ENCODE measurements around the gene FAT2. TPM values are rescaled to one million over a fixed set of nuclear protein-coding genes. Genes with fewer than 3 reads are reported as not detected.

The FAT2 gene
- total RNA-seq, 1 experiment from 2014 or later = not detected

- no TSS peak for BruUV-seq (replicated peaks)
These were observed 35.2 kb downstream of the FAT2 start for GRCh38 chr5:151555760-151556576.

GRCh38 chr5:151553695-151554094 is 37.4 kb downstream of the FAT2 start:
- no peaks in the 10 kb centered on the region for H3K36me3 ChIP-seq (ENCODE audit: insufficient read depth, low read length, poor library complexity, severe bottlenecking)
- no peak for DNase-seq (ENCODE audit: low spot score)
- peaks cover 7% of the 10 kb centered on the region for H3K27me3 ChIP-seq (replicated peaks; ENCODE audit: insufficient read depth, low read depth, low read length, poor library complexity)
- ChIA-PET POLR2A (ENCODE audit: low non-redundant PET) (no interaction called here), CTCF (no interaction called here)
- intact Hi-C loops (cut with micrococcal nuclease; ENCODE audit: unreplicated experiment) = no loop called here
- H3K4me1 ChIP-seq (ENCODE audit: insufficient read depth, low read length, poor library complexity, severe bottlenecking) = no peaks in the 10 kb centered on the region
- no peak for TF ChIP-seq EZH2 (IDR thresholded peaks at IDR 0.05; ENCODE audit: borderline replicate concordance, low read depth, low read length, poor library complexity, severe bottlenecking)
- TF ChIP-seq CTCF (conservative IDR thresholded peaks at IDR 0.05; ENCODE audit: low read depth, low read length) = no peak
- no peak overlapping the region for H3K4me3 ChIP-seq (ENCODE audit: low read depth, low read length, poor library complexity, severe bottlenecking)
- no TSS peak for BruUV-seq (replicated peaks)
- H3K9me3 ChIP-seq (ENCODE audit: low read depth, low read length, poor library complexity, severe bottlenecking) = no peaks in the 10 kb centered on the region
- no peak overlapping the region for H3K27ac ChIP-seq (ENCODE audit: low read depth, low read length, poor library complexity, severe bottlenecking)

More at GRCh38 chr5:151555760-151556576, 35.2 kb downstream of the FAT2 start:
- DNase-seq (ENCODE audit: low spot score) = no peak
- Histone ChIP-seq H3K27ac (ENCODE audit: low read depth, low read length, poor library complexity, severe bottlenecking) (no peak overlapping the region), H3K4me1 (ENCODE audit: insufficient read depth, low read length, poor library complexity, severe bottlenecking) (no peaks in the 10 kb centered on the region), H3K36me3 (ENCODE audit: insufficient read depth, low read length, poor library complexity, severe bottlenecking) (no peaks in the 10 kb centered on the region), H3K27me3 (replicated peaks; ENCODE audit: insufficient read depth, low read depth, low read length, poor library complexity) (peaks cover 24% of the 10 kb centered on the region), H3K4me3 (ENCODE audit: low read depth, low read length, poor library complexity, severe bottlenecking) (no peak overlapping the region), H3K9me3 (ENCODE audit: low read depth, low read length, poor library complexity, severe bottlenecking) (no peaks in the 10 kb centered on the region)
- ChIA-PET CTCF (interaction anchor here (0.6 kb wide), 1 partner anchor 184 kb away, joined by 4 read pairs; no protein-coding TSS in a partner anchor), POLR2A (ENCODE audit: low non-redundant PET) (no interaction called here)
- TF ChIP-seq CTCF (conservative IDR thresholded peaks at IDR 0.05; ENCODE audit: low read depth, low read length) (no peak), EZH2 (IDR thresholded peaks at IDR 0.05; ENCODE audit: borderline replicate concordance, low read depth, low read length, poor library complexity, severe bottlenecking) (no peak)
- intact Hi-C loops (cut with micrococcal nuclease; ENCODE audit: unreplicated experiment) = no loop called here

GRCh38 chr5:151553130-151553670 is 37.9 kb downstream of the FAT2 start:
- H3K9me3 ChIP-seq (ENCODE audit: low read depth, low read length, poor library complexity, severe bottlenecking) = no peaks in the 10 kb centered on the region
- no TSS peak for BruUV-seq (replicated peaks)
- POLR2A ChIA-PET (ENCODE audit: low non-redundant PET) = no interaction called here
- H3K27me3 ChIP-seq (replicated peaks; ENCODE audit: insufficient read depth, low read depth, low read length, poor library complexity) = peaks cover 7% of the 10 kb centered on the region
- no peaks in the 10 kb centered on the region for H3K36me3 ChIP-seq (ENCODE audit: insufficient read depth, low read length, poor library complexity, severe bottlenecking)
- no peak overlapping the region for H3K4me3 ChIP-seq (ENCODE audit: low read depth, low read length, poor library complexity, severe bottlenecking)
- TF ChIP-seq CTCF (conservative IDR thresholded peaks at IDR 0.05; ENCODE audit: low read depth, low read length) (no peak), EZH2 (IDR thresholded peaks at IDR 0.05; ENCODE audit: borderline replicate concordance, low read depth, low read length, poor library complexity, severe bottlenecking) (no peak)
- H3K27ac ChIP-seq (ENCODE audit: low read depth, low read length, poor library complexity, severe bottlenecking) = no peak overlapping the region
- H3K4me1 ChIP-seq (ENCODE audit: insufficient read depth, low read length, poor library complexity, severe bottlenecking) = no peaks in the 10 kb centered on the region
- CTCF ChIA-PET = no interaction called here
- no peak for DNase-seq (ENCODE audit: low spot score)
- intact Hi-C loops (cut with micrococcal nuclease; ENCODE audit: unreplicated experiment) = no loop called here
